HEK293T (cell line): ENCODE data around the gene PIAS1.
A peak's percentile ranks its signal among the peaks of the same experiment; 100 is the strongest.

Source experiments
- CTCF ChIA-PET: fragments of 350-600 bp; formaldehyde crosslinking; extraction: SDS; loops from one replicate; lab custom pipeline; 2021; ENCODE audit warnings: antibody characterized with exemption, inconsistent platforms; lab: Yijun Ruan, JAX
- POLR2A ChIA-PET: fragments of 350-600 bp; formaldehyde crosslinking; extraction: SDS; loops from one replicate; lab custom pipeline; 2020; ENCODE audit warnings: antibody characterized with exemption, inconsistent platforms; lab: Yijun Ruan, JAX
- DNase-seq: peaks from one replicate; pipeline ENCODE4 v3.0.0; 2012; ENCODE audit warnings: mixed read lengths; ENCODE audit errors: extremely low spot score
- ARNT ChIP-seq: fragments of 450-650 bp; IDR thresholded peaks from 2 replicates; pipeline ENCODE4 v1.6.1; 2017; ENCODE audit warnings: mild to moderate bottlenecking
- BHLHE40 ChIP-seq: fragments of 450-650 bp; IDR thresholded peaks from 2 replicates; pipeline ENCODE4 v1.6.1; 2016; ENCODE audit warnings: mild to moderate bottlenecking, moderate library complexity, borderline replicate concordance
- CTBP1 ChIP-seq: fragments of 450-650 bp; IDR thresholded peaks from 2 replicates; pipeline ENCODE4 v1.6.1; 2016; ENCODE audit warnings: borderline replicate concordance
- ELF4 ChIP-seq: fragments of 450-650 bp; IDR thresholded peaks from 2 replicates; pipeline ENCODE4 v1.6.1; 2017; ENCODE audit warnings: antibody characterized with exemption
- FOXA1 ChIP-seq: fragments of 450-650 bp; IDR thresholded peaks from 2 replicates; pipeline ENCODE4 v1.6.1; 2016; ENCODE audit warnings: mild to moderate bottlenecking
- FOXK2 ChIP-seq: fragments of 450-650 bp; IDR thresholded peaks from 2 replicates; pipeline ENCODE4 v1.6.1; 2016; ENCODE audit warnings: mild to moderate bottlenecking
- L3MBTL2 ChIP-seq: fragments of 450-650 bp; conservative IDR thresholded peaks from 2 replicates; pipeline ENCODE4 v1.6.1; 2016; ENCODE audit warnings: mild to moderate bottlenecking
- LEF1 ChIP-seq: fragments of 450-650 bp; IDR thresholded peaks from 2 replicates; pipeline ENCODE4 v1.6.1; 2017; ENCODE audit warnings: mild to moderate bottlenecking, borderline replicate concordance
- NFRKB ChIP-seq: fragments of 450-650 bp; IDR thresholded peaks from 2 replicates; pipeline ENCODE4 v1.6.1; 2016; ENCODE audit warnings: mild to moderate bottlenecking, moderate library complexity
- PKNOX1 ChIP-seq: fragments of 450-650 bp; IDR thresholded peaks from 2 replicates; pipeline ENCODE4 v1.6.1; 2016
- SP1 ChIP-seq: fragments of 450-650 bp; IDR thresholded peaks from 2 replicates; pipeline ENCODE4 v1.6.1; 2017
- SUZ12 ChIP-seq: fragments of 450-650 bp; IDR thresholded peaks from 2 replicates; pipeline ENCODE4 v1.6.1; 2016; ENCODE audit warnings: mild to moderate bottlenecking
- TARDBP ChIP-seq: fragments of 450-650 bp; IDR thresholded peaks from 2 replicates; pipeline ENCODE4 v1.6.1; 2016
- ZNF384 ChIP-seq: fragments of 450-650 bp; IDR thresholded peaks from 2 replicates; pipeline ENCODE4 v1.6.1; 2016

The PIAS1 gene

GRCh38 chr15:68062946-68063465, 8.9 kb downstream of the PIAS1 start:
- no peak for DNase-seq
- POLR2A ChIA-PET = interaction anchor here (1.1 kb wide), 1 partner anchor 8 kb away, joined by 6 read pairs; the partner anchor contains the start of gene PIAS1
- CTCF ChIA-PET = no interaction called here
- no peak for TF ChIP-seq TARDBP
- no peak for TF ChIP-seq NFRKB
- TF ChIP-seq SP1 = no peak

- ChIA-PET POLR2A (interaction anchor here (1.1 to 1.3 kb wide), 2 partner anchors 8 to 9 kb away, joined by 3 to 6 read pairs; partner anchors contain the start of gene PIAS1), CTCF (no interaction called here)
- TF ChIP-seq L3MBTL2 = no peak
- no peak for DNase-seq
These were observed 9.5 kb downstream of the PIAS1 start for GRCh38 chr15:68063606-68064005.

- DNase-seq = no peak
- TF ChIP-seq FOXK2 (no peak), ARNT (no peak), ZNF384 (no peak), PKNOX1 (peak; percentile 68), FOXA1 (no peak), ELF4 (no peak)
- ChIA-PET CTCF (interaction anchor here (0.7 kb wide), 1 partner anchor 19 kb away, joined by 6 read pairs; no protein-coding TSS in a partner anchor), POLR2A (interaction anchor here (1.0 to 1.9 kb wide), 2 partner anchors 8 to 20 kb away, joined by 3 to 8 read pairs; partner anchors contain the start of gene PIAS1)
These were observed 19.6 kb downstream of the PIAS1 start for GRCh38 chr15:68073576-68074288.

GRCh38 chr15:68075764-68076385, 21.8 kb downstream of the PIAS1 start:
- DNase-seq = no peak
- ChIA-PET CTCF (interaction anchor here (0.6 kb wide), 1 partner anchor 8 kb away, joined by 4 read pairs; no protein-coding TSS in a partner anchor), POLR2A (no interaction called here)
- no peak for TF ChIP-seq BHLHE40
- peak; percentile 88 for TF ChIP-seq ZNF384

- no peak for TF ChIP-seq SP1
- TF ChIP-seq NFRKB = no peak
- ChIA-PET POLR2A (no interaction called here), CTCF (no interaction called here)
These were observed 24.2 kb downstream of the PIAS1 start for GRCh38 chr15:68078365-68078764.

GRCh38 chr15:68080334-68080733, 26.2 kb downstream of the PIAS1 start:
- ChIA-PET CTCF (interaction anchor here (0.6 kb wide), 1 partner anchor 957 kb away, joined by 3 read pairs; no protein-coding TSS in a partner anchor), POLR2A (no interaction called here)
- DNase-seq = no peak
- TF ChIP-seq NFRKB (no peak), ARNT (no peak), TARDBP (no peak), ZNF384 (no peak), L3MBTL2 (no peak), FOXA1 (no peak)

More at GRCh38 chr15:68078365-68078764, 24.2 kb downstream of the PIAS1 start:
- no peak for DNase-seq

GRCh38 chr15:68080783-68081182, 26.7 kb downstream of the PIAS1 start:
- ChIA-PET POLR2A (no interaction called here), CTCF (no interaction called here)
- DNase-seq = no peak
- TF ChIP-seq ZNF384 = no peak
- TF ChIP-seq TARDBP = no peak
- no peak for TF ChIP-seq LEF1
- TF ChIP-seq ELF4 = no peak

- ChIA-PET CTCF (no interaction called here), POLR2A (interaction anchor here (0.8 to 1.5 kb wide), 3 partner anchors 8 to 28 kb away, joined by 3 to 5 read pairs (median 3); partner anchors contain the start of gene PIAS1)
- DNase-seq = no peak
- TF ChIP-seq BHLHE40 (no peak), TARDBP (no peak), ZNF384 (no peak), L3MBTL2 (no peak), CTBP1 (no peak), ELF4 (no peak)
These were observed 27.9 kb downstream of the PIAS1 start for GRCh38 chr15:68081869-68082505.

GRCh38 chr15:68082735-68083134, 28.6 kb downstream of the PIAS1 start:
- no peak for TF ChIP-seq ZNF384
- no peak for TF ChIP-seq CTBP1
- no peak for TF ChIP-seq BHLHE40
- no peak for TF ChIP-seq SP1
- no peak for TF ChIP-seq LEF1
- TF ChIP-seq SUZ12 = no peak
- no peak for TF ChIP-seq ARNT
- no peak for TF ChIP-seq TARDBP
- no peak for TF ChIP-seq PKNOX1
- no peak for TF ChIP-seq FOXK2
- TF ChIP-seq L3MBTL2 = no peak
- no peak for TF ChIP-seq ELF4
- ChIA-PET POLR2A (interaction anchor here (0.9 to 1.5 kb wide), 2 partner anchors 28 to 29 kb away, joined by 3 to 5 read pairs; partner anchors contain the start of gene PIAS1), CTCF (no interaction called here)
- DNase-seq = no peak
